Natural killer cell treated with Interleukin-12 subunit alpha and Interleukin-12 subunit beta and Interleukin-15 and Interleukin-18, amount 100 ng/mL, for 72 hours (primary cell): ENCODE results near the gene PSMD4. TPM values are rescaled to one million over a fixed set of nuclear protein-coding genes. Genes with fewer than 3 reads are reported as not detected.
"Not testable (repeated sequence)": the region's sequence is repeated elsewhere in the genome, so short reads cannot be mapped to it uniquely, and the experiment has no call there.

Experiments used
- ATAC-seq, 2 donors: fragments of 150-1000 bp; cut with Tn5 transposase in 1 of 2; sonication (Bioruptor Pico), chemical (Tn5 transposase) in 1 of 2; 2 replicates each; pipeline ENCODE4 v1.10.0; 2021
- DNase-seq: peaks from one replicate; pipeline ENCODE4 v3.0.0; 2022; ENCODE audit warnings: low spot score
- H3K27ac Mint-ChIP-seq, 2 donors: 1 replicate in 1 of 2; 2 replicates in 1 of 2; pipeline ENCODE4 v1.8.0; 2022; ENCODE audit warnings: mixed read lengths in 2 of 2, mild to moderate bottlenecking in 1 of 2, moderate library complexity in 1 of 2
- H3K27me3 Mint-ChIP-seq, 2 donors: 1 replicate in 1 of 2; 2 replicates in 1 of 2; pipeline ENCODE4 v1.8.0; 2022; ENCODE audit warnings: mixed read lengths in 2 of 2
- H3K36me3 Mint-ChIP-seq: one replicate; pipeline ENCODE4 v1.8.0; 2022; ENCODE audit warnings: mixed read lengths
- H3K4me1 Mint-ChIP-seq, 2 donors: 1 replicate in 1 of 2; 2 replicates in 1 of 2; pipeline ENCODE4 v1.8.0; 2022; ENCODE audit warnings: low read depth in 2 of 2, mixed read lengths in 2 of 2, mild to moderate bottlenecking in 1 of 2
- H3K4me3 Mint-ChIP-seq: one replicate; pipeline ENCODE4 v1.8.0; 2022; ENCODE audit warnings: mixed read lengths
- H3K9me3 Mint-ChIP-seq: 2 replicates; pipeline ENCODE4 v1.8.0; 2022; ENCODE audit warnings: mixed read lengths
- total RNA-seq, 2 donors: library from RNA; stranded (reverse); gene quantifications; one replicate each; pipeline ENCODE4 v1.2.3, GENCODE V29; 2022

The PSMD4 gene
- total RNA-seq, 2 donors from 2014 or later, result 193 to 235 TPM

DNA sequence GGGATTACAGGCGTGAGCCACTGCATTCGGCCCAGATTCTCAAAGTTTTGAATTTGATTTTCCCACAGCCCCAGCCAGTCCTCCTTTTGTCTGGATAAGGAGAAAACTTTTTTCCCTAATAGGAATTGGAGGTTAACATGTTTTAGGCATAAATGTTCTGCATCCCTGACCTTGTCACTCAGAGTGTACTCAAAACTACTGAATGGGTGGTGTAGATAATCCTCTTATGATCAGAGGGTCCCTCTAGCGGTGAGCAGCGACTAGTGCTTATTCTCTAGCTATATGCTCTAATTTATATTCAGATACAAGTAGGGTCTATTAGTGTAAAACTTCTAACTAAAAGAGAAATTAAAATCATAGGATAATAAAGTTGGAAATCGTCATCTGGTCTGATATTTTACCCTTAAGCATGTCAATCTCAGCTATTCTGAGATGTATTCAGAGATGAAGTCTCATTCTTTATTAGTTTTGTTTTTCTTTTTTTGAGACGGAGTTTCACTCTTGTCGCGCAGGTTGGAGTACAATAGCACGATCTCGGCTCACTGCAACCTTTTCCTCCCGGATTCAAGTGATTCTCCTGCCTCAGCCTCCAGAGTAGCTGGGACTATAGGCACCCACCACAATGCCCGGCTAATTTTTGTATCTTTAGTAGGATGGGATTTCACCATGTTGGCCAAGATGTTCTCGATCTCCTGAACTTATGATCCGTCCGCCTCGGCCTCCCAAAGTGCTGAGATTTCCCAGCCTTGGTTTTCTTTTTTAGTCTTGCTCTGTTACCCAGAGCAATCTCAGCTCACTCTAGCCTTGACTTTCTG, 2.7 kb upstream of the PSMD4 start:
- no peaks in the 10 kb centered on the region for H3K9me3 Mint-ChIP-seq
- ATAC-seq (peak in 1 of 2 donors; percentile 51), DNase-seq (peak; percentile 73)
- peaks cover 14% of the 10 kb centered on the region for H3K36me3 Mint-ChIP-seq
- H3K4me1 Mint-ChIP-seq, result peaks cover 14 to 18% of the 10 kb centered on the region in 2 donors
- no peak overlapping the region for H3K27ac Mint-ChIP-seq
- H3K27me3 Mint-ChIP-seq, result no peaks in the 10 kb centered on the region
- H3K4me3 Mint-ChIP-seq, result no peak overlapping the region

DNA sequence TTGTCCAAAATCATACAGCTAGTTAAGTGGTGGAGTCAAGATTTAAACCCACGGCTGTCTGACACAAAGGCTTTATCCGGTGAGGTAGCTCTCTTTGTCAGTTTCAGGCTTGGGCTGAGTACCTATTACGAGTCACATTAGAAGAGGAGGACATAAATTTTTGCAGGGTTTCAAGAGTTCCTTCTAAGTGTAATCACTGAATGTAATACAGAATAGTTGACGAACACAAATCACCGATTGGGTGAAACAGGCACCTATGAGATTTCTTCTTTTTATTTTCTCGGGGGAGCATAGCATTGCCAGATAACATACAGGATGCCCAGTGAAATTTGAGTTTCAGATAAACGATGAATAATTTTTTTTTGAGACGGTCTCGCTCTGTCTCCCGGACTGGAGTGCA, 847 bp downstream of the PSMD4 start:
- peaks cover 23 to 24% of the 10 kb centered on the region in 2 donors for H3K4me1 Mint-ChIP-seq
- peak overlapping the region; percentile 97 for H3K4me3 Mint-ChIP-seq
- peak overlapping the region; percentile 91 to 97 for H3K27ac Mint-ChIP-seq
- no peak for ATAC-seq
- DNase-seq, result no peak
- H3K36me3 Mint-ChIP-seq, result peaks cover 5% of the 10 kb centered on the region
- no peaks in the 10 kb centered on the region for H3K27me3 Mint-ChIP-seq
- H3K9me3 Mint-ChIP-seq, result no peaks in the 10 kb centered on the region

DNA sequence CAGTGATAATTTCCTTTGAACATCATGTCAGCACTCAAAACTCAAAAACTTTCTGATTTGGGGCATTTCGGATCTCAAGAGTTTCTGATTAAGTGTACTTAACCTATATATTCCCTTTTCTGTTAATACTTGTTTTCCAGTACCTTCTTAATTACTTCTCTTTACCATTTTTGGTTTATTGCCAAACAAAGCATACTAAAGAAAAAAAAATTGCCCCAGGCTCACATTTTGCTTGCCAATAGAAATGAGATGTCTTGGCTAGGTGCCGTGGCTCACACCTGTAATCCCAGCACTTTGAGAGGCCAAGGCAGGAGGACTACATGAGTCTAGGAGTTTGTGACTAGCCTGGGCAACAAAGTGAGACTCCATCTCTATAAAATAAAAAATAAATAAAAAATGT, 4.8 kb downstream of the PSMD4 start:
- H3K9me3 Mint-ChIP-seq, result no peaks in the 10 kb centered on the region
- no peak for DNase-seq
- no peak for ATAC-seq
- no peak overlapping the region for H3K27ac Mint-ChIP-seq
- no peak overlapping the region for H3K4me3 Mint-ChIP-seq
- peaks cover 22 to 23% of the 10 kb centered on the region in 2 donors for H3K4me1 Mint-ChIP-seq
- H3K36me3 Mint-ChIP-seq, result peaks cover 5% of the 10 kb centered on the region
- H3K27me3 Mint-ChIP-seq, result no peaks in the 10 kb centered on the region

DNA sequence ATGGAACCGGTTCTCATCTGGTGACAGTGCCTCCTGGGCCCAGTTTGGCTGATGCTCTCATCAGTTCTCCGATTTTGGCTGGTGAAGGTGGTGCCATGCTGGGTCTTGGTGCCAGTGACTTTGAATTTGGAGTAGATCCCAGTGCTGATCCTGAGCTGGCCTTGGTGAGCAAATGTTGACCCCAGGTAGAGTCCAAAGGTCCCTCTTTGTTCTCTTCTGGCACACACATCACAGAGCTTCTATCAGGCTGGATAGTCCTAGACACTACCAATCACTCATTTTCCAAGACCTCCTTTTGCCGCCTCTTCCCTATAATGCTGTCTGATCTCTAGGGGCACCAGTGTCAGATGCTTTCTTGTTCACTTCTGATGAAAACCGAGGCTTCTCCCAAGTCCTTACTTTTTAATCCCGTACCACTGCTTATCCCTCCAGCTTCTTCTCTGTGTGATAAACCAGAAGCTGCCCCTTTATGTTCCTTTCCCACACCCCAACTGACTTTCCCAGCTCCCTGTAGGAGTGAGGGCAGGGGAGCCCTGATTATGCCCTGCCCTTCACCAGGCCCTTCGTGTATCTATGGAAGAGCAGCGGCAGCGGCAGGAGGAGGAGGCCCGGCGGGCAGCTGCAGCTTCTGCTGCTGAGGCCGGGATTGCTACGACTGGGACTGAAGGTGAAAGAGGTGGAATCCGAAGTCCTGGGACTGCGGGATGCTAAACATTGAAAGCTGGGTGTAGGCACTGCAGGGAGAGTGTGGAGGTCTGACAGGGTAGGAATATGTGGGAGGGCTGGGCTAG, 11.1 kb downstream of the PSMD4 start:
- Mint-ChIP-seq H3K4me1 (no peaks in the 10 kb centered on the region), H3K36me3 (peaks cover 14% of the 10 kb centered on the region), H3K9me3 (no peaks in the 10 kb centered on the region), H3K4me3 (no peak overlapping the region), H3K27me3 (no peaks in the 10 kb centered on the region), H3K27ac (peak overlapping the region in 1 of 2 donors; percentile 48)
- ATAC-seq (no peak), DNase-seq (no peak)

DNA sequence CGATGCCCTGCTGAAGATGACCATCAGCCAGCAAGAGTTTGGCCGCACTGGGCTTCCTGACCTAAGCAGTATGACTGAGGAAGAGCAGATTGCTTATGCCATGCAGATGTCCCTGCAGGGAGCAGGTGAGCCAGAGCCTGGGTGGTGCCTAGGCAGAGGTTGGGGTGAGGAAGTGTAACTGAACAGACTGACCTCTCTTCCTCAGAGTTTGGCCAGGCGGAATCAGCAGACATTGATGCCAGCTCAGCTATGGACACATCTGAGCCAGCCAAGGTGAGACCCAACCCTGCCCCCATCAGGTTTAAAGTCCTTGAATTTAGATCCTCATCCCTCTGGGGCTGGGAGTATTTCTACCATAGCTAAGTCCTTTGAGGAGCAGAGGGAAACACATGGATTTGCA, 11.8 kb downstream of the PSMD4 start:
- Mint-ChIP-seq H3K36me3 (peaks cover 14% of the 10 kb centered on the region), H3K4me3 (no peak overlapping the region), H3K9me3 (no peaks in the 10 kb centered on the region), H3K4me1 (no peaks in the 10 kb centered on the region), H3K27me3 (no peaks in the 10 kb centered on the region), H3K27ac (peak overlapping the region in 1 of 2 donors; percentile 48)
- no peak for ATAC-seq
- no peak for DNase-seq

DNA sequence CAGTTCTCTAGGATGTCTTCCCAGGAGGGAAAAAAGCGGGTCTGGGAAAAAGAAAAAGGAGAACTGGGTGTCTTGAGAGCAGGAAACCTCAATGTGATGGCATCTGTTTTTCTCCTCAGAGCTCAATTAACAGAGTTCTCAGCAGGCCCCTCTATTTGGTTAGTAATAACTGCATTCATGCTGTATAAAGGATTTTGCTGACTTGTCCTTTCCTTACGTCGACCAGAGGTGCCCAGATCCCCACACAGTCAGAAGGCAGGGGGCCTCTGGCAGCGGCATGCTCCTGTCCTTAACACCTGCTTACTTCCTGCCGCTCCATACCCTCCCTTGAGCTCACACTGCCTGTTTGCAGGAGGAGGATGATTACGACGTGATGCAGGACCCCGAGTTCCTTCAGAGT, 12.3 kb downstream of the PSMD4 start:
- DNase-seq (no peak), ATAC-seq (no peak)
- H3K27me3 Mint-ChIP-seq, result no peaks in the 10 kb centered on the region
- H3K36me3 Mint-ChIP-seq, result peaks cover 14% of the 10 kb centered on the region
- no peaks in the 10 kb centered on the region for H3K9me3 Mint-ChIP-seq
- H3K4me3 Mint-ChIP-seq, result no peak overlapping the region
- H3K27ac Mint-ChIP-seq, result no peak overlapping the region
- no peaks in the 10 kb centered on the region for H3K4me1 Mint-ChIP-seq

DNA sequence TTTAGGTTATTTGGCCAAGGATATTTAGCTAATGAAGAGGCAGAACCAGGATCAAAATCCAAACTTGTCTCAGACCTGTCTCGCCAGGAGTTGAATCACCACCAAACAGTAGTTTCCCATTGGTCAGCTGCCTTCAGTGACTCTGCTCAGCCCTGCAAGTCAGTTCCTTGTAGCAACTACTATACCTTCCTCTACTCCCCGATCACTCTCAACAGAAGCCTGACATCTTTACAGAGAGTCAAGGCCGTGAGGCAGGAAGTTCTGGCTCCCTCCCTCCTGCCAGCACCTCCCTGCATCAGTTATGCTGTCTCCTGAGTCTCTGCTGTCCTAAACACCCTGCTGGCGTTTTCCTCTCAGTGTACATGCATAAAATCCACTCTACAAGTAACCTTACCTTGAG, 13.2 kb downstream of the PSMD4 start:
- Mint-ChIP-seq H3K27me3 (no peaks in the 10 kb centered on the region), H3K27ac (no peak overlapping the region), H3K36me3 (peaks cover 14% of the 10 kb centered on the region), H3K9me3 (no peaks in the 10 kb centered on the region), H3K4me3 (no peak overlapping the region), H3K4me1 (no peaks in the 10 kb centered on the region)
- ATAC-seq (no peak), DNase-seq (no peak)

DNA sequence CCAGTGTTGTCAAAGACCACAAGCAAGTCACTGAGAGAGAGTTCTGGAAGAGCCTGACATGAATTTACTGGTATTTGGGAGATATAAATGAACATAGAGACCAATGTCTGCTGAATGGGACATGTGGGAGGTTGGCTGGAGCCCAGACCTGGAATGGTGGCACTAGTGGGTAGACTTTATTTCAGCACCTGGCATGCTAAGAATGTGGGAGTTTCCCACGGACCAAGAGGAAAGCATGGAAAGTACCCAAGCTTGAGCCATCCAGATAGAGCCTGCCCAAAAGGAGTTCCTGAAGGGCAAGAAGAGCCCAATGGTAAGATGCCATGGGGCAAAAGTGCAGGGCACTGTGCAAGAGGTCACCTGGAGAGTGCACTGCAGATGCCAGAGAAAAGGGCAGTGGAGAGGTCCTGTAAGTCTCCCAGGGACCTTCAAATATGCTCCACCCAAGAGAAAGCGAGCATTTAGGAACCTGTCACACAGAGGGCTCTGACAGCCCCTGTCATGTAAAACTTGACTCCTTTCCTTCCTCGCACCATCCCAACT, 19.5 kb downstream of the PSMD4 start:
- ATAC-seq, result no peak
- DNase-seq, result no peak
- Mint-ChIP-seq H3K27me3 (no peaks in the 10 kb centered on the region), H3K9me3 (no peaks in the 10 kb centered on the region), H3K4me3 (no peak overlapping the region), H3K4me1 (peaks cover 12 to 19% of the 10 kb centered on the region in 2 donors), H3K36me3 (no peaks in the 10 kb centered on the region), H3K27ac (no peak overlapping the region)

DNA sequence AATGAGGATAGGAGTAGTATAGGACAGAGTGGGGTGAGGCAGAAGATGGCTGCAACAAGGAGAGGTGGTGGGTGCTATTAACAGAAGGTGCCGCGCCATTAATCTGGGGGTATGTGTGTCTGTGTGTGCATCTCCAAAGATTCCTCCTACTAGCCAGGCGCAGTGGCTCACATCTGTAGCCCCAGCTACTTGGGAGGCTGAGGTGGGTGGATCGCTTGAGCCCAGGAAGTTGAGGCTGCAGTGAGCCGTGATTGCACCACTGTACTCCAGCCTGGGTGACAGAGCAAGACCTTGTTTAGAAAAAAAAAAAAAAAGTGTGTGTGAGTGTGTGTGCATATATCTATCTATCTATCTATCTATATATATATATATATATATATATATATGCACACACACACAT, 20.8 kb downstream of the PSMD4 start:
- not testable (repeated sequence) for H3K27ac Mint-ChIP-seq, DNase-seq, H3K36me3 Mint-ChIP-seq, ATAC-seq, H3K9me3 Mint-ChIP-seq, H3K4me3 Mint-ChIP-seq, H3K27me3 Mint-ChIP-seq
- H3K4me1 Mint-ChIP-seq, result peaks cover 12 to 20% of the 10 kb centered on the region in 2 donors

DNA sequence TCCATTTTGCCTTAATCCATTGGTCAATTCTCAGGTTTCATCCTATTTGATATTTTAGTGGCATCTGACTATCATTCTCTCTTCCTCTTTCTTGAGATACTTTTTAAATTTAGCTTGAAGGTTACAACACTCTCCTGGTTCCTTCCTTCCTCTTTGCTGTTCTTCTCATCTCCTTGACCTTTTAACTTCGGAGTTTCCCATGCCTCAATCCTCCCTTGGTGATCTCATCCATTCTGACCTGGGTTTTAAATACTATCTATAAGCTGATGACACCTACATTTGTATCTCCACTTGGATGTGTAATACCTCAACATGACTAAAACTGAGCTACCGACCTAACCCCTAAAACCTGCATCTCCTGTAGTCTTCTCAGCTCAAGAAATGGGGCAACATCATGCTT, 22.7 kb downstream of the PSMD4 start:
- Mint-ChIP-seq H3K27ac (peak overlapping the region; percentile 8 to 40), H3K9me3 (no peaks in the 10 kb centered on the region), H3K4me1 (peaks cover 12 to 20% of the 10 kb centered on the region in 2 donors), H3K36me3 (no peaks in the 10 kb centered on the region), H3K27me3 (no peaks in the 10 kb centered on the region), H3K4me3 (peak overlapping the region; percentile 3)
- DNase-seq (no peak), ATAC-seq (no peak)

DNA sequence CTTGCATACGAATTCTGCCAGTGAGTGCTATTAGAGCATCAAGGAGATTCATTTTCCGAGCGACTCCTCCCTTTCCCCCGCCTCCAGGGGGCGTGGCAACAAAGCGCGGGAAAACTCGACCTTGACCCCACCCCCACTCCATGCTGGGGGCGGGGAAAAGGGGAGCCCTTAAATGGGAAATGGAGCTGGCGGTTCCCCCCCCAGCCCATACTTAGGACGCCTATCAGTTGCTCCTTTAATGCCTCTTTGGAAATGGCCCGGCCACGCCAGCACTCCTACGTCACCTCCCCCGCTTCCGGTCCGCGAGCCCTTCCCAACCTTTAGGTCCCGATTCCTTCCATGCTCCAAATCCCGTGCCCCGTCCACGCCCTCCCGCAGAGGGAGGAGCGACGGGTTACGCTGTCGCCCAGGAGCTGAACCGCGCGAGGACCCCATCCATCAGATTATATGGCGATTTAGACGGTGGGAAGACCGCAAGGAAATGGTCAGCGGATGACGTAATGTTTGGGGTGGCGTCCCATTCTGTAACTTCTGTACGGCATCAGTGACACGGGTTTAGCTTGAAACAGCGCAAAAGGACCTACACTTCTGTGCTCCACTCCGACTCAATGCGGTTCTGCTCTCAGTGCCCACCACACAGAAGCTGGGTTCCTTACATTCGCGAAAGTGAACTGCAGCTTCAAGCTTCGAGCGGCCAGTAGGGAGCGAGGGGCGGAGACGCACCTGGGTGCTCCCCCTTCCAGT, 26.9 kb downstream of the PSMD4 start:
- Mint-ChIP-seq H3K4me1 (peaks cover 35 to 37% of the 10 kb centered on the region in 2 donors), H3K27me3 (no peaks in the 10 kb centered on the region), H3K4me3 (peak overlapping the region; percentile 94), H3K9me3 (no peaks in the 10 kb centered on the region), H3K27ac (peak overlapping the region; percentile 98), H3K36me3 (peaks cover 5% of the 10 kb centered on the region)
- DNase-seq, result peak; percentile 95
- ATAC-seq, result peak; percentile 67 to 73

DNA sequence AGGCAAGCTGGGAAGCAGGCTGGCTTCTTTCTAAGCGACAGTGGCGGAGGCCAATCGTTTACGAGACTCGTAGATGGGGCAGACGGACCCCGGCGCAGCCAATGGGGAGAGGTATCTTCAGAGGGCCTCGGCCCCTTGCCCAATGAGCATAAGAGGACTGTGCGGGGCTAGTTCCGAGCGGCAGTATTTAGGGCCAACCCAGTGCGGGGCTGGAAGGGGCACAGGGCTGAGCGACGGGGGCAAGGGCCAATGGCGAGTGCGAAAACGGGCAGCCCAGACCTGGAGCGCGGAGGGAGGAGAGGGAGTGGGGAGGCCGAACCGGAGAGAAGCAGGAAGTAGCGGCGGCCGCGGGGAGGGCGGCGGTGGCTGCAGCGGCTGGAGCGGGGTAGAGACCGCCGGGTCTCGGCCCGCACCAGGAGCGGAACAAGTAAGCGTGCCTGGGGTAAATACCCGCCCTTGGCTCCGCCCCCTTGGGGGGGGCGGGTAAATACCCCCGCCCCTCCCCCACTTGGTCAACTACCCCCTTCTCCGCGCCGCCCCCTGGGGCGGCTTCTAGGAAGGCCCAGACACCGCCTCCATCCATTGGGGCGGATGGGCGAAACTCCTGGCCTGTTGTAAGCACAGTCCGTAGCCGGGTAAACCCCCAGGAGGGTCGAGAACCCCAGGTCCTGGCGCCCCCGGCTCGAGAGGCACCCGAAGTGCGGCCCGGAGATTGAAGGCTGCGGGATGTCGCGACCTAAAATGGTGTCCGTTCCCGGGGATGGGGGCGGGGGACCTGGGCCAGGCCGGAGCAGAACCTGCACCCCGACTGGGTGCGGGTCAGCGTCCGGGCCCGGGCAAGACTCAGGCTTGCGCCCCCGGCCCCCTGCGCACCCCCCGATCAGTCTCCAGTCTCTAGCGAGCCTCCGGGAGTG, 27.7 kb downstream of the PSMD4 start, which contains the start of gene ZNF687:
Gene ZNF687, plus strand, starts transcription at position 331 of the 914 bp plus-strand sequence. CDS start 3,993 bp downstream, outside the sequence.
- no peaks in the 10 kb centered on the region for H3K9me3 Mint-ChIP-seq
- DNase-seq (peak; percentile 100), ATAC-seq (peak; percentile 95)
- H3K4me3 Mint-ChIP-seq, result peak within 1 kb of the TSS; percentile 97
- peaks cover 5% of the 10 kb centered on the region for H3K36me3 Mint-ChIP-seq
- peak within 1 kb of the TSS; percentile 98 for H3K27ac Mint-ChIP-seq
- no peaks in the 10 kb centered on the region for H3K27me3 Mint-ChIP-seq
- peaks cover 30 to 34% of the 10 kb centered on the region in 2 donors for H3K4me1 Mint-ChIP-seq
